ENCODE measurements around the gene NR3C1.

Gene NR3C1

GRCh38 chr5:143228597-143229293, 174.7 kb downstream of the NR3C1 start:
- DNase-seq: no peak
